ENCODE measurements around the gene MYO9B.

DNA sequence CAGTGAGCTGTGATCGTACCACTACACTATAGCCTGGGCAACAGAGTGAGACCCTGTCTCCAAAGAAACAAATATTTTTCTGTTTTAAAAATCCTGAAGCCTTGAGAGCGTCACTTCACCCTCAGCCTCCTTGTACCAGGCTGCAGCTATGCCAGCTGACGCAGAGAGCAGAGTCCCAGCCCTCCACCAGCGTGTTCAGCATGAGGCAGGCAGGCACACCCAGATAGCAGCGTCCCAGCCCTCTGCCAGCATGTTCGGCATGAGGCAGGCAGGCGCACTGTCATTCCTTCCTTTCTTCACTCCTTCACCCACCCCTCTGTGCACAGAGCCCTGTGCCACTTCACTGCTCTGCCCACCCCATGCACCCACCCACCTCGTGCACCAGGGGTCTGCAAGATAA, 96.3 kb downstream of the MYO9B start:
- TF ChIP-seq, protein P1, sequence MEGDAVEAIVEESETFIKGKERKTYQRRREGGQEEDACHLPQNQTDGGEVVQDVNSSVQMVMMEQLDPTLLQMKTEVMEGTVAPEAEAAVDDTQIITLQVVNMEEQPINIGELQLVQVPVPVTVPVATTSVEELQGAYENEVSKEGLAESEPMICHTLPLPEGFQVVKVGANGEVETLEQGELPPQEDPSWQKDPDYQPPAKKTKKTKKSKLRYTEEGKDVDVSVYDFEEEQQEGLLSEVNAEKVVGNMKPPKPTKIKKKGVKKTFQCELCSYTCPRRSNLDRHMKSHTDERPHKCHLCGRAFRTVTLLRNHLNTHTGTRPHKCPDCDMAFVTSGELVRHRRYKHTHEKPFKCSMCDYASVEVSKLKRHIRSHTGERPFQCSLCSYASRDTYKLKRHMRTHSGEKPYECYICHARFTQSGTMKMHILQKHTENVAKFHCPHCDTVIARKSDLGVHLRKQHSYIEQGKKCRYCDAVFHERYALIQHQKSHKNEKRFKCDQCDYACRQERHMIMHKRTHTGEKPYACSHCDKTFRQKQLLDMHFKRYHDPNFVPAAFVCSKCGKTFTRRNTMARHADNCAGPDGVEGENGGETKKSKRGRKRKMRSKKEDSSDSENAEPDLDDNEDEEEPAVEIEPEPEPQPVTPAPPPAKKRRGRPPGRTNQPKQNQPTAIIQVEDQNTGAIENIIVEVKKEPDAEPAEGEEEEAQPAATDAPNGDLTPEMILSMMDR (IDR thresholded peaks at IDR 0.05; ENCODE audit: insufficient read depth, low read length, poor library complexity, severe bottlenecking): no peak
- TF ChIP-seq EZH2phosphoT487 (conservative IDR thresholded peaks at IDR 0.05; ENCODE audit: low read length): no peak
